H9 (cell line): ENCODE data around the gene CPE. TPM values are rescaled to one million over a fixed set of nuclear protein-coding genes. Genes with fewer than 3 reads are reported as not detected.

Source experiments
- DNase-seq: peaks from one replicate; pipeline ENCODE4 v3.0.0-alpha.2; 2017
- H2AFZ ChIP-seq: one replicate; pipeline ENCODE4 v1.6.1; 2013; ENCODE audit warnings: mild to moderate bottlenecking, low read length, control low read depth, moderate library complexity
- H2AK5ac ChIP-seq: 2 replicates; pipeline ENCODE4 v1.6.1; 2013; ENCODE audit warnings: low read length, control low read depth, mixed read lengths; ENCODE audit not compliant: insufficient read length
- H2BK120ac ChIP-seq: one replicate; pipeline ENCODE4 v1.6.1; 2013; ENCODE audit warnings: low read depth, mild to moderate bottlenecking, low read length, control low read depth, inconsistent platforms; ENCODE audit not compliant: poor library complexity, severe bottlenecking
- H2BK12ac ChIP-seq: 2 replicates; pipeline ENCODE4 v1.6.1; 2013; ENCODE audit warnings: low read length, control low read depth, mixed read lengths, low read depth; ENCODE audit not compliant: insufficient read length
- H2BK15ac ChIP-seq: 2 replicates; pipeline ENCODE4 v1.6.1; 2013; ENCODE audit warnings: low read depth, low read length, control low read depth
- H2BK20ac ChIP-seq: one replicate; pipeline ENCODE4 v1.6.1; 2013; ENCODE audit warnings: low read depth, mild to moderate bottlenecking, low read length, control low read depth, inconsistent platforms; ENCODE audit not compliant: poor library complexity, severe bottlenecking
- H2BK5ac ChIP-seq: 2 replicates; pipeline ENCODE4 v1.6.1; 2013; ENCODE audit warnings: low read length, control low read depth, mixed read lengths; ENCODE audit not compliant: insufficient read length
- H3K14ac ChIP-seq: 2 replicates; pipeline ENCODE4 v1.6.1; 2013; ENCODE audit warnings: low read length, control low read depth; ENCODE audit not compliant: insufficient read depth
- H3K18ac ChIP-seq: 2 replicates; pipeline ENCODE4 v1.6.1; 2013; ENCODE audit warnings: low read depth, mild to moderate bottlenecking, mixed read lengths, low read length, control low read depth; ENCODE audit not compliant: insufficient read length
- H3K23ac ChIP-seq: 2 replicates; pipeline ENCODE4 v1.6.1; 2013; ENCODE audit warnings: low read length, control low read depth, mixed read lengths, low read depth; ENCODE audit not compliant: insufficient read length
- H3K23me2 ChIP-seq: 2 replicates; pipeline ENCODE4 v1.6.1; 2013; ENCODE audit warnings: low read depth, mild to moderate bottlenecking, mixed read lengths, low read length, control low read depth; ENCODE audit not compliant: insufficient read length, poor library complexity, severe bottlenecking
- H3K27ac ChIP-seq: 2 replicates; pipeline ENCODE4 v1.5.1; 2013; ENCODE audit warnings: low read length, control low read depth, mixed read lengths, low read depth; ENCODE audit not compliant: insufficient read length
- H3K27me3 ChIP-seq: 2 replicates; pipeline ENCODE4 v1.6.1; 2013; ENCODE audit warnings: low read length, control low read depth, inconsistent platforms; ENCODE audit not compliant: insufficient read depth
- H3K4ac ChIP-seq: 2 replicates; pipeline ENCODE4 v1.6.1; 2013; ENCODE audit warnings: low read depth, mild to moderate bottlenecking, control low read depth, inconsistent platforms, low read length, moderate library complexity
- H3K4me1 ChIP-seq: 2 replicates; pipeline ENCODE4 v1.6.1; 2013; ENCODE audit warnings: low read length, control low read depth, inconsistent platforms; ENCODE audit not compliant: insufficient read depth
- H3K4me2 ChIP-seq: 2 replicates; pipeline ENCODE4 v1.6.1; 2013; ENCODE audit warnings: low read length, control low read depth, mixed read lengths; ENCODE audit not compliant: insufficient read length, insufficient read depth
- H3K56ac ChIP-seq: 2 replicates; pipeline ENCODE4 v1.6.1; 2013; ENCODE audit warnings: low read depth, mild to moderate bottlenecking, mixed read lengths, low read length, control low read depth; ENCODE audit not compliant: insufficient read length
- H3K79me1 ChIP-seq: 2 replicates; pipeline ENCODE4 v1.6.1; 2013; ENCODE audit warnings: low read depth, mild to moderate bottlenecking, moderate library complexity, low read length, control low read depth, inconsistent platforms; ENCODE audit not compliant: insufficient read depth, poor library complexity, severe bottlenecking
- H3K79me2 ChIP-seq: 2 replicates; pipeline ENCODE4 v1.6.1; 2013; ENCODE audit warnings: low read length, control low read depth, inconsistent platforms; ENCODE audit not compliant: insufficient read depth
- H3K9ac ChIP-seq: 2 replicates; pipeline ENCODE4 v1.6.1; 2013; ENCODE audit warnings: low read length, control low read depth, mixed read lengths; ENCODE audit not compliant: insufficient read length; ENCODE audit errors: extremely low read depth
- H3K9me3 ChIP-seq: one replicate; pipeline ENCODE4 v1.6.1; 2013; ENCODE audit warnings: low read depth, low read length, inconsistent platforms; ENCODE audit not compliant: control insufficient read depth
- H3T11ph ChIP-seq: one replicate; pipeline ENCODE4 v1.6.1; 2013; ENCODE audit warnings: mild to moderate bottlenecking, low read length, control low read depth, inconsistent platforms
- H4K20me1 ChIP-seq: one replicate; pipeline ENCODE4 v1.6.1; 2013; ENCODE audit not compliant: control insufficient read depth, insufficient read length, insufficient read depth
- H4K5ac ChIP-seq: 2 replicates; pipeline ENCODE4 v1.6.1; 2013; ENCODE audit warnings: low read depth, mild to moderate bottlenecking, mixed read lengths, low read length, control low read depth; ENCODE audit not compliant: insufficient read length
- H4K8ac ChIP-seq: replicated peaks from 2 replicates; pipeline ENCODE4 v1.6.1; 2013; ENCODE audit warnings: low read length, control low read depth, mixed read lengths, low read depth; ENCODE audit not compliant: insufficient read length
- H4K91ac ChIP-seq: 2 replicates; pipeline ENCODE4 v1.6.1; 2013; ENCODE audit warnings: low read depth, mild to moderate bottlenecking, moderate library complexity, mixed read lengths, low read length, control low read depth; ENCODE audit not compliant: insufficient read length
- H3K27ac Mint-ChIP-seq, 3 experiments: 2 replicates in 2 of 3; 3 replicates in 1 of 3; pipeline ENCODE4 v1.8.0; 2020 to 2021; ENCODE audit warnings: mixed read lengths in 3 of 3, mild to moderate bottlenecking in 1 of 3, moderate library complexity in 1 of 3
- H3K27me3 Mint-ChIP-seq: 2 replicates; pipeline ENCODE4 v1.8.0; 2021; ENCODE audit warnings: low read depth, mild to moderate bottlenecking, moderate library complexity, mixed read lengths
- H3K36me3 Mint-ChIP-seq, 3 experiments: 2 replicates in 2 of 3; 3 replicates in 1 of 3; pipeline ENCODE4 v1.8.0; 2020 to 2021; ENCODE audit warnings: low read depth in 3 of 3, mixed read lengths in 3 of 3; ENCODE audit not compliant: insufficient read depth in 1 of 3
- H3K4me1 Mint-ChIP-seq, 2 experiments: 2 replicates each; pipeline ENCODE4 v1.8.0; 2020; ENCODE audit warnings: mixed read lengths in 2 of 2
- H3K4me3 Mint-ChIP-seq, 2 experiments: 2 replicates in 1 of 2; 3 replicates in 1 of 2; pipeline ENCODE4 v1.8.0; 2020 to 2021; ENCODE audit warnings: mild to moderate bottlenecking in 2 of 2, mixed read lengths in 2 of 2, moderate library complexity in 1 of 2
- H3K9me3 Mint-ChIP-seq, 2 experiments: 2 replicates in 1 of 2; 3 replicates in 1 of 2; pipeline ENCODE4 v1.8.0; 2020; ENCODE audit warnings: mild to moderate bottlenecking in 2 of 2, mixed read lengths in 2 of 2, moderate library complexity in 1 of 2
- CTCF ChIP-seq: fragments of 200-600 bp; sonication (generic); conservative IDR thresholded peaks from 3 replicates; pipeline ENCODE4 v1.8.0; 2021; ENCODE audit warnings: antibody characterized with exemption, mild to moderate bottlenecking
- WGBS: extraction: QIAGEN DNeasy Blood & Tissue Kit; methylation state at CpG from one replicate; pipeline ENCODE4 v1.1.7; 2013; ENCODE audit warnings: missing lambda C conversion rate, low lambda C conversion rate, mixed read lengths; ENCODE audit not compliant: insufficient read length; ENCODE audit errors: extremely low coverage; 5-methylcytosine and 5-hydroxymethylcytosine counted together
- total RNA-seq: library from RNA; stranded (reverse); gene quantifications from 2 replicates; pipeline ENCODE4 v1.2.1, GENCODE V29; 2021

The CPE gene
- total RNA-seq, 1 experiment from 2014 or later = 10.0 TPM

- Histone ChIP-seq H4K8ac (no peak overlapping the region), H3K23ac (no peak overlapping the region), H2BK12ac (no peak overlapping the region), H3K23me2 (no peaks in the 10 kb centered on the region), H4K91ac (no peak overlapping the region), H2AK5ac (no peak overlapping the region), H3K27me3 (no peaks in the 10 kb centered on the region), H3K4ac (no peak overlapping the region), H3K56ac (no peak overlapping the region), H2BK20ac (no peak overlapping the region), H2BK5ac (no peak overlapping the region), H3K18ac (no peak overlapping the region), H3K27ac (no peak overlapping the region), H3T11ph (no peak overlapping the region), H4K5ac (no peak overlapping the region), H2BK120ac (no peak overlapping the region), H3K79me2 (no peaks in the 10 kb centered on the region), H3K4me2 (no peak overlapping the region), H2AFZ (no peak overlapping the region), H3K14ac (no peak overlapping the region), H2BK15ac (no peak overlapping the region), H4K20me1 (no peaks in the 10 kb centered on the region), H3K4me1 (no peaks in the 10 kb centered on the region), H3K9me3 (no peaks in the 10 kb centered on the region), H3K9ac (no peak overlapping the region), H3K79me1 (no peaks in the 10 kb centered on the region)
- TF ChIP-seq CTCF = no peak
- no CpG with 5 or more reads among the region's 1 CpG for WGBS
- Mint-ChIP-seq H3K27me3 (no peaks in the 10 kb centered on the region), H3K4me1 (no peaks in the 10 kb centered on the region), H3K4me3 (no peak overlapping the region), H3K9me3 (no peaks in the 10 kb centered on the region), H3K27ac (no peak overlapping the region), H3K36me3 (no peaks in the 10 kb centered on the region)
- no peak for DNase-seq
Measured at GRCh38 chr4:165518024-165518616, 139.3 kb downstream of the CPE start.
